ENCODE results near the gene R3HDML. TPM values are rescaled to one million over a fixed set of nuclear protein-coding genes. Genes with fewer than 3 reads are reported as not detected.
"Not testable (repeated sequence)": the region's sequence is repeated elsewhere in the genome, so short reads cannot be mapped to it uniquely, and the experiment has no call there.

R3HDML gene
- total RNA-seq, 1 donor from 2014 or later = not detected

- TF ChIP-seq CTCF (IDR thresholded peaks at IDR 0.05) = no peak
- Histone ChIP-seq H3K36me3 (no peaks in the 10 kb centered on the region), H3K4me3 (no peak overlapping the region), H3K4me1 (no peaks in the 10 kb centered on the region), H3K9me3 (no peaks in the 10 kb centered on the region), H3K27me3 (peaks cover 7% of the 10 kb centered on the region), H3K27ac (no peak overlapping the region)
- intact Hi-C loops (cut with DNase I) = no loop called here
- DNase-seq = no peak
- no peak for ATAC-seq
Measured at GRCh38 chr20:44345147-44345546, 8.3 kb downstream of the R3HDML start.

DNA sequence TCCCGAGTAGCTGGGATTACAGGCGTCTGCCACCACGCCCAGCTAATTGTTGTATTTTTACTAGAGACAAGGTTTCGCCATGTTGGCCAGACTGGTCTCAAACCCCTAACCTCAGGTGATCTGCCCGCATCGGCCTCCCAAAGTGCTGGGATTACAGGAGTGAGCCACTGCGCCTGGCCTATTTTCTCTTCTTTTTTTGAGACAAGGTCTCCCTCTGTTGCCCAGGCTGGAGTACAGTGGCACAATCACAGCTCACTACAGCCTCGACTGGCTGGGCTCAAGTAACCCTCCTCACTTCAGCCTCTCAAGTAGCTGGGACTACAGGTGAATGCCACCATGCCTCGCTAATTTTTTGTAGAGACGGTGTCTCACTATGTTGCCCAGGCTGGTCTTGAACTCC lies 9.1 kb downstream of the R3HDML start:
- H3K27me3 ChIP-seq; H3K4me3 ChIP-seq; H3K27ac ChIP-seq; H3K4me1 ChIP-seq; DNase-seq; intact Hi-C loops (cut with DNase I); H3K36me3 ChIP-seq; ATAC-seq; H3K9me3 ChIP-seq: not testable (repeated sequence)

GRCh38 chr20:44348168-44348659 lies 11.4 kb downstream of the R3HDML start:
- no peak for TF ChIP-seq CTCF (IDR thresholded peaks at IDR 0.05)
- Histone ChIP-seq H3K27me3 (no peaks in the 10 kb centered on the region), H3K9me3 (no peaks in the 10 kb centered on the region), H3K4me1 (no peaks in the 10 kb centered on the region), H3K36me3 (no peaks in the 10 kb centered on the region), H3K4me3 (no peak overlapping the region), H3K27ac (no peak overlapping the region)
- intact Hi-C loops (cut with DNase I) = no loop called here
- ATAC-seq (no peak), DNase-seq (no peak)

DNA sequence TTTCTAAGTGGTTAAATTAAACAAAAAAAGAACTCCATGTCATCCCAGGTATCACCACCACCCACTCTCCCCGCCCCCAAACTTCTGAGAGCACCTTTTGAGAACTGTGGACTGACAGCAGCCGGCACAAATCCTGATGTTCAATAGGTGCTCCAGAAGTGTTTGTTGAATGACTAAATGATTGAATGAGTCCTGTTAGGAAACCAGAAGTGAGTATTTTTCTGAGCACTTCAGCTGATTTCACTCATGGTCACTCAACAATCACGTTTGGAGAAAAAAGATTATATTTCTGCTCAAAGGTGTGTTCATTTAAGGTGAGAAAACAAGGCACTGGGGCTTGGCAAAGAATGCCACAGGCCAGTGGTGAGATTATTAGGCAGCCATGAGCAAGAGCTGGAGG lies 12.5 kb downstream of the R3HDML start:
- no peak for ATAC-seq
- no peak for DNase-seq
- intact Hi-C loops (cut with DNase I) = no loop called here

GRCh38 chr20:44350567-44350966 lies 13.7 kb downstream of the R3HDML start:
- H3K36me3 ChIP-seq = no peaks in the 10 kb centered on the region
- intact Hi-C loops (cut with DNase I) = no loop called here
- no peak overlapping the region for H3K27ac ChIP-seq
- no peak for TF ChIP-seq CTCF (IDR thresholded peaks at IDR 0.05)
- DNase-seq (no peak), ATAC-seq (no peak)
- H3K9me3 ChIP-seq = no peaks in the 10 kb centered on the region
- H3K4me3 ChIP-seq = no peak overlapping the region
- H3K27me3 ChIP-seq = peaks cover 3% of the 10 kb centered on the region
- H3K4me1 ChIP-seq = no peaks in the 10 kb centered on the region

More for the DNA sequence above, 12.5 kb downstream of the R3HDML start:
- H3K4me1 ChIP-seq = no peaks in the 10 kb centered on the region
- H3K4me3 ChIP-seq = no peak overlapping the region
- no peaks in the 10 kb centered on the region for H3K9me3 ChIP-seq
- H3K27ac ChIP-seq = no peak overlapping the region
- no peaks in the 10 kb centered on the region for H3K36me3 ChIP-seq
- no peaks in the 10 kb centered on the region for H3K27me3 ChIP-seq
- TF ChIP-seq CTCF (IDR thresholded peaks at IDR 0.05) = no peak

DNA sequence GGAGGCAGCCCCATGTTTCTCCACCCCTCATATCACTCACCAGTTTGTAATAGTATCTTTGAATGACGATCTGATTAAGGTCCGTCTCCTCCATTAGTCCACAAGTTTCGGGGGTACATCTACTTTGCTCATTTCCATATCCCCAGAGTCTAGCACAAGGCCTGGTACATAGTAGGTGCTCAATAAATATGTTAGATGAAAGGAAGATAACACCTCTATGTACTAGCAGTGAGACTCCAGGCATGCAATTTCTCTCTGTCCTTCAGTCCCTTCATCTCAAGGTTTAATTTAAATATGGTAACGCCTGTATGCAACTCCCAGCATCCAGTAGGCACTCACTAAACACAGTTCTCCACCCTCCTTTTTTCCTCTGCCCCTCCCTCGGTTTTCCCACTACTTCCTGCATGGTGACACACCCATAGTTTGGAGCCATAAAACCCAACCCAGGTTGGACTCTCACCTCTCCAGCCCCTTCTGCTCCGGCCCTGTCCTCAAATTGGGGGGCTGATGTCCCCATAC lies 18.2 kb downstream of the R3HDML start:
- no peaks in the 10 kb centered on the region for H3K4me1 ChIP-seq
- TF ChIP-seq CTCF (IDR thresholded peaks at IDR 0.05) = no peak
- no peak overlapping the region for H3K4me3 ChIP-seq
- H3K27ac ChIP-seq = no peak overlapping the region
- intact Hi-C loops (cut with DNase I) = no loop called here
- no peak for DNase-seq
- ATAC-seq = no peak
- peaks cover 8% of the 10 kb centered on the region for H3K27me3 ChIP-seq
- no peaks in the 10 kb centered on the region for H3K36me3 ChIP-seq
- no peaks in the 10 kb centered on the region for H3K9me3 ChIP-seq

All from upper lobe of right lung (tissue), 1 donor.